Measurements from ENCODE around the gene AOPEP.

GRCh38 chr9:95109456-95109855 is 383.0 kb downstream of the AOPEP start:
- TF ChIP-seq CTCF (IDR thresholded peaks at IDR 0.05) (no peak), POLR2AphosphoS5 (IDR thresholded peaks at IDR 0.05; ENCODE audit: low read depth, low read length) (no peak), TCF7L2 (IDR thresholded peaks at IDR 0.05; ENCODE audit: low read depth, low read length) (no peak), REST (IDR thresholded peaks at IDR 0.05; ENCODE audit: insufficient read depth in 1 of 2, low read depth in 2 of 2, low read length in 1 of 2) (no peak)

All from Panc1 (cell line).